Activated CD8-positive, alpha-beta memory T cell treated with anti-CD3 and anti-CD28 coated beads, Interleukin-2, amount 50 U/mL, for 24 hours (primary cell): ENCODE results near the gene IL24.
"Not testable (repeated sequence)": the region's sequence is repeated elsewhere in the genome, so short reads cannot be mapped to it uniquely, and the experiment has no call there.

Source experiments
- DNase-seq: peaks from one replicate; pipeline ENCODE4 v3.0.0-alpha.2; 2020; ENCODE audit errors: extremely low read depth

The IL24 gene

DNA sequence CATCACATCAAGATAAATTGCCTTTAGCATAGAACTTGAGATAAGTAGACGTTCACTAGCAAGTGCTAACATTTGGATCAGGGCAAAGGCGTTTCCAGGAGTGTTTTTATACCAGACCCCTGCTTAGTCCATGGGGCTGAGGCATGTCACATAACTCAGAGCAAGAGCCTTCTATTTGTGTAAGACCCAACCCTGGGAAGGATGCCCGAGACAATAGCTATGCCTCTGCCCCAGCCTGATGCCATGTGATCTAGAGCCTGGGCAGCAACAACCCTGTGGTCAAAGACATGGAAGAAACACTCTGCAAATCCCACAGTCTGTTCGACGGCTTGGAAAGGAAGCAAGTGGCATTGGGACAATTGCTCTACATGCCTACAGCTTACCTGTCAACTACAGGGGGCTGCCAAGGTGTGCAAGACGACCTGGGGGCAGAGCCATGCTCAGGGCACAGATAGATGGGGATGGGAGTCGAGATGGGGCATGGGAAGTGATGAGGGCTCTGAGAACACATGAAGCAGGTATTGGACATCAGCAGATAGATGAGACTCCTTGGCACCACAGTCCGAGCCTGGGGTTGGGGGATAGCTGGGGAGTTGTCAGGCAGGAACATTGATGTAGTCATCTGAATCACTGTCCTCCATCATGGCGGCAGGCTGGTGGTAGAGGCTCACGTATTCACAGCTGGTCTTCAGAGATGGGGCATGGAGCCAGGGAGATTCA, 7.3 kb downstream of the IL24 start:
- no peak for DNase-seq

- no peak for DNase-seq
These were observed 8.3 kb downstream of the IL24 start for GRCh38 chr1:206905295-206906164.

GRCh38 chr1:206907304-206907991, 10.2 kb downstream of the IL24 start:
- no peak for DNase-seq

DNA sequence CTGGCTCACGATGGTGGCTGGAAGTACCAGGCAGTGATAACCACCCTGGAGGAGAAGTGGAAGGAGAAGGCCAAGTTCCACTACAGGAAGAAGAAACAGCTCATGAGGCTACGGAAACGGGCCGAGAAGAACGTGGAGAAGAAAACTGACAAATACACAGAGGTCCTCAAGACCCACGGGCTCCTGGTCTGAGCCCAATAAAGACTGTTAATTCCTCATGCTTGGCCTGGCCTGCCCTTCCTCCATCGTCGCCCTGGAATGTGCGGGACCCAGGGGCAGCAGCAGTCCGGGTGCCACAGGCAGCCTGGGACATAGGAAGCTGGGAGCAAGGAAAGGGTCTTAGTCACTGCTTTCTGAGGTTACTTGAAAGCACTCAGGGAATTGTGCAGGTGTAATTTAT, 10.8 kb downstream of the IL24 start:
- no peak for DNase-seq

DNA sequence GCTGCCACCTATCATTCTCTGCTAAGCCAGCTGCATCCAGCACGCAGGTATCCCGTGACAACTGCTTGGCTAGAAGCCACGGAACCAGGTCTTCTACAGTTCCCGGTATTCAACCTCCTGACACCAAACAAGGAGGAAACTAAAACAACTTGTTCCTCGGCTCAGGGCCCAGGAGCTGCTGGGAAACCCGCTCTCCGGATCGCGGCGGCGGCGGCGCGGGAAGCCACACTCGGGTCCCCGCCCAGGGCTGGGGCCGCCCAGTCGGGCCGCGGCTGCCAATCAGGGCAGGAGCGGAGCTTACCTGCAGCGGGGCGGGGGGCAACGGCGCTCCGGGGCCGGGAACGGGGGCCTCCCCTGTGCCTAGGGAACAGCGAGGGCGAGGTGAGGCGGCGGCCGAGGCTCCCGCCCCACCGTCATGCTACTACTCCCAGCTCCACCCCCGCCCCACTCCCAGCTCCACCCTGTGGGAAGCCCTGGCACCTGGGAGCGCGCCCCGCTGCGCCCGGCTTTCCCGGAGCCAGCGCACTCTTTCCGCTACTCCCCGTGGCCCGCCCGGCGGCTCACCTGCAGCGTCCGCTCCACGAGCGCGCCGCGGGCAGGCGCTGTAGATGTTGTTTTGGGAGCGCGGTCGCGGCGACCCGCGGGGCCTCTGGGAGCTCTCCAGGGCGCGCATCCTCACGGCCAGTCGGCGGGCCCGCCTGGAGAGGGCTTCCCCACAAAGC, 12.1 kb downstream of the IL24 start:
- DNase-seq, result no peak

GRCh38 chr1:206909883-206910318, 12.7 kb downstream of the IL24 start:
- no peak for DNase-seq

DNA sequence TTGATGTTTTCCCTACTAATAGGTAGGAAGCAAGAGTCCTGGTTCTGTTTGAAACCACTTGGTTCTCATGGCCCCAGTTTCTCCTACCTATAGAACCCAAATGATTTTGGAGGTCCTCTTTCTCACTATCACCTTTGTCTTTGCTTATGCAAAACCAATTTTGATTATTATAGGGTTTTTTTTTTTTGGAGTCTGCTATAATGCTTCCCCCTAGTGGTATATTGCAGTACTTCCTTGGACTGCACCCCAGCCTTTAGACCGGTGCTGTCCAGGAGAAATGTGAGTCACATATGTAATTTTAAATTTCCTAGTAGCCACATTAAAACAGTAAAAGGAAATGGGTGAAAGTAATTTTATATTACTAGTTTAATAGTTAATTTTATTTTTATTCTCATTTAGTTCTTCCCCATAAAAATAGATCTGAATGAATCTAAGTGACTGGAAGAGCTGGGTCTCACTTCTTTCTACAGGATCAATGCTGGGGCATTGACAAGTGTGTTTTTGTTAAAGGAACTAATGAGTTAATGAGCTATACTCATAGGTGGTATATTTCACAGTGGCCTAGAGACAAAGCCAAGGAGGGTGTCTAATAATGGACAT, 13.9 kb downstream of the IL24 start:
- no peak for DNase-seq

- no peak for DNase-seq
These were observed 15.3 kb downstream of the IL24 start for GRCh38 chr1:206912445-206913095.

- no peak for DNase-seq
These were observed 16.7 kb downstream of the IL24 start for GRCh38 chr1:206913766-206914537.

DNA sequence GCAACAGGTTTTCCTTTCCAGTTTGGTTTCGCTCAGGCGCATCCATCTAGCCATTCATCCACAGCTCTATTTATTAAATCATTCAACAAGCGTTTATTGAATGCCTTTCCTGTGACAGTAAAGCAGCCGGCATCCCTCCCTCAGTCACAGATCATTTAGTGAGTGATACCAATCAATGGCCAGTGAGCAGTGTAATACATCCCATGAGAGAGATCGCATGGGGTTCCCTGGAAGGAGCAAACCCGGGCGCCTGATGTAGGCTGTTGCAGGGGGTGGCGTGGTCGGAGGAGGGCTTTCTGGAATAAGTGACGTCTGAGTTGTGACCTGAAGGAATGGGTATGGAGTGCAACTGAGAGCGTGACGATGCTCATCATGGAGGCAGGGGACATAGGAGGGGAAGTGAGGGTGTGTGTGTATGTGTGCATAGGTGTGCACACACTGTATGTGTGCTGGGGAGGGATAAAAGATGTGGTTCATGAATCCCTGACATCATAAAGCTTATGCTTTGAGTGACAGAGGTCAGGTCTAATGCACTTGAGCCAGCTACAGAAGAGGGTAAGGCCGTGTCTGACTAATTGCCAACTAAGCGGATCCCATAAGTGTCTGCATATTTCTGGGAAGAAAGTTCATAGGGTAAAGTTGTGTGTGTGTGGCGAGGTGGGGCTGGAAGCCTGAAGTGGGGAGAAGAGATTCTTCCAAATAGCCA, 17.9 kb downstream of the IL24 start:
- no peak for DNase-seq

- no peak for DNase-seq
These were observed 18.9 kb downstream of the IL24 start for GRCh38 chr1:206916000-206916709.

DNA sequence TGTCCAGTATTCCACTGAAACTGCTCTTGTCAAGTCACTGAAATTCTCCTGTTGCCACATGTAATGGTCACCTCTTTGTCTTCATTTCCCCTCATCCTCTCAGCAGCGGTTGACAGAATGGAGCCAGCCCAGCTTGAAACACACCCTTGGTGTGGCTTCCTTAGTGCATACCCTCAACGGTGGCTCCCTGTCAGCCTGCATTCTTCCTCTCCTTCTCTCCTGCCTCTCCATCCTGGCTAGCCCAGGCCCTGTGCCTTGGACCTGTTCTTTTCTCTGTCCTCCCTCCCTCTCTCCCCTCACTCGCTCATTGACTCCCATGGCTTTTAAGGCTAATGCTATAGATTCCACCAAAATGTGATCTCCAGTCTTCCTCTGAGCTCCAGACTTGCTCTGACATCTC, 20.8 kb downstream of the IL24 start:
- no peak for DNase-seq

- no peak for DNase-seq
These were observed 24.6 kb downstream of the IL24 start, which contains the start of gene FCMR for GRCh38 chr1:206921772-206922265. Gene FCMR, minus strand, starts transcription at chr1:206921941. Its CDS starts 87 bp downstream, at chr1:206921854.

DNA sequence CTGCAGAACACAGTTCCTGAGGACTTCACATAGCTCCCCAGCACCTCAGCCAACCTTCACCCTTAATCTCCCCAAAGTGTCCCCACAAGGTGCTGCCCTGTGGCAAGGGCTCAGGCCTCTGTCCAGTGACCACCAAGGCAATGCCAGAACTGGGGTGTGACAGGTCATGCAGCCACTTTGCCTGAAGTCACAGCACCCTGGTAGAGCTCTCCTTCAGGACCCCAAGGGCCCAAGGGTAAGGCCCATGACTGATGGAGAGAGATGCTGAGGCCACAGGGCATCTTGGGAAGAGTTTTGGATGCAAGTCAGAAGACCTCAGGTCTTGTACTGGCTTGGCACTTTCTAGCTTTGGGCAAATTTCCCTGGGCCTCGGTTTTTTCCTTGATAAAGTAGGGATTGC, 25.3 kb downstream of the IL24 start:
- no peak for DNase-seq

DNA sequence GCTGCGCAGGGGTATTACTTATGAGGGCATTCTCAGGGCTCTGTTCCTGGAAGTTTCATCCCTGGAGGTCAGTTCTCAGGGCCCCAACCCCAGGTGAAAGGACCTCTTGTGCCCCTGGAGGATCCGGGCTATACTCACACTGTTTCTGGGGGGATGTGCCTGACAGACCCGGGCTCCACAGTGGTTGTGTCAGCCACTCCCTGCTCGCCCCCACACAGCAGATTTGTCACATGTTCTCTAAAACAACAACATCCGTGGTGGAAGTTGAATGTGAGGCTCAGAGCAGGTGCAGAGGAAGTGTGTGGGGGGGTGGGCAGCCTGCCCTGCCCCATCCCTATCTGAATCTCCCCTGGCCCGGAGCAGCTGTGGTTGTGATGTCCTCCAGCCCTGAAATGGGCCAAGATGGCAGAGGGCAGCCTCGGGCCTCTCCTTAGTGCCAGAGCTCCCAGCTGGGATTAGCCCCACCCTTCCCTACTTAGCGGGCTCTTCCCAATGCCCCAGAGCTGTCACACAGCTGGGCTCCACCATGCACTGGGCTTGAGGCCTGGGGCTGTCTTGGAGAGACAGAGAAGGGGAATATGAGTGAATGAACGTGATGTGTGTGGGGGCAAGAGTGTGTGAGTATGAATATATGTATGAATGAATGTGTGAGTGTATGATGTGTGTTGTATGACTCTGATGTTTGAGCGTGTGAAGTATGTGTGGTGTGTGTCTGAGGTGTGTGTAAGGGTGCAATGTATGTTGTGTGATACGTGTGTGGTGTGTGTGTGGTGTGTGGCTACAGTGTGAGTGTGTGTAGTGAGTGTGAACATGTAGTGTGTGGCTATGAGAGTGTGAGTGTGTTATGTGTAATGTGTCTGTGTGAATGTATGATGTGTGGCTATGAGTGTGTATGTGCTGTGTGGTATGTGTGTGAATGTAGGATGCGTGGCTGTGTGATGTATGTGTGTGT, 26.0 kb downstream of the IL24 start:
- peak; percentile 53 for DNase-seq

DNA sequence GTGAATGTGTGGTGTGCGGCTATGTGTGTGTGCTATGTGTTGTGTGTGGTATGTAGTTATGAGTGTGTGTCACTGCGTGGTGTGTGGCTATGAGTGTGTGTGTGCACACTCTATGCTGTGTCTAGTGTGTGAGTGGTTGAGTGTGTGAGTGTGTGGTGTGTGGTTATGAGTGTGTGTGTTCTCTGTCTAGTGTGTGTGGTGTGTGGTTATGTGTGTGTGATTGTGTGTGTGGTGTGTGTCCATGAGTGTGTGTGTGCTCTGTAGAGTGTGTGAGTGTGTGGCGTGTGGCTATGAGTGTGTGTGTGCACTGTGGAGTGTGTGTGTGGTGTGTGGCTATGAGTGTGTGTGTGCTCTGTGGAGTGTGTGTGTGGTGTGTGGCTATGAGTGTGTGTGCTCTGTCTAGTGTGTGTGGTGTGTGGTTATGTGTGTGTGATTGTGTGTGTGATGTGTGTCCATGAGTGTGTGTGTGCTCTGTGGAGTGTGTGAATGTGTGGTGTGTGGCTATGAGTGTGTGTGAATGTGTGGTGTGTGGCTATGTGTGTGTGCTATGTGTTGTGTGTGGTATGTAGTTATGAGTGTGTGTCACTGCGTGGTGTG, 26.8 kb downstream of the IL24 start:
- DNase-seq, result not testable (repeated sequence)

- DNase-seq, result no peak
These were observed 27.4 kb downstream of the IL24 start for GRCh38 chr1:206924592-206925105.
